Colonic mucosa (tissue), 4 donors: ENCODE results near the gene ARMC6. TPM values are rescaled to one million over a fixed set of nuclear protein-coding genes. Genes with fewer than 3 reads are reported as not detected.
A peak's percentile ranks its signal among the peaks of the same experiment; 100 is the strongest.

Experiments
- DNase-seq: peaks from one replicate; pipeline ENCODE4 v3.0.0-alpha.2; 2020
- H3K27ac ChIP-seq: fragments of 200-600 bp; one replicate; pipeline ENCODE4 v1.8.0; 2021
- H3K27me3 ChIP-seq: fragments of 200-600 bp; one replicate; pipeline ENCODE4 v1.8.0; 2021
- H3K36me3 ChIP-seq: fragments of 200-600 bp; one replicate; pipeline ENCODE4 v1.8.0; 2021
- H3K4me1 ChIP-seq: fragments of 200-600 bp; one replicate; pipeline ENCODE4 v1.8.0; 2021; ENCODE audit warnings: mild to moderate bottlenecking
- H3K4me3 ChIP-seq: fragments of 200-600 bp; one replicate; pipeline ENCODE4 v1.8.0; 2021
- H3K9ac ChIP-seq, 2 donors: one replicate each; pipeline ENCODE4 v1.7.0; 2013; ENCODE audit warnings: control low read depth in 2 of 2, low read depth in 2 of 2, low read length in 2 of 2
- H3K9me3 ChIP-seq: fragments of 200-600 bp; one replicate; pipeline ENCODE4 v1.8.0; 2021
- intact Hi-C: fragments of 100-400 bp; cut with DNase I; formaldehyde crosslinking; loops from one replicate; pipeline ENCODE4 v1.14.1; 2022
- total RNA-seq, 2 donors: library from RNA; stranded (reverse); fragmentation: NEBNext Ultra II Directional in 1 of 2; extraction: Animal tissue kit (Norgen Biotek cat#: 25700) in 1 of 2; gene quantifications; one replicate each; pipeline ENCODE4 v1.2.1, GENCODE V29; 2021
- TF ChIP-seq, protein P1 (sequence below): fragments of 200-600 bp; IDR thresholded peaks from one replicate; pipeline ENCODE4 v1.8.0; 2022; ENCODE audit warnings: antibody characterized with exemption, mild to moderate bottlenecking
- donor health status: healthy.
- donor health status: DM: no; HTN: no; CAD: no.
- donor health status: DM: no; HTN: no; CAD: no.

ARMC6 gene
- total RNA-seq, 2 donors from 2014 or later, result 15.0 to 29.4 TPM

DNA sequence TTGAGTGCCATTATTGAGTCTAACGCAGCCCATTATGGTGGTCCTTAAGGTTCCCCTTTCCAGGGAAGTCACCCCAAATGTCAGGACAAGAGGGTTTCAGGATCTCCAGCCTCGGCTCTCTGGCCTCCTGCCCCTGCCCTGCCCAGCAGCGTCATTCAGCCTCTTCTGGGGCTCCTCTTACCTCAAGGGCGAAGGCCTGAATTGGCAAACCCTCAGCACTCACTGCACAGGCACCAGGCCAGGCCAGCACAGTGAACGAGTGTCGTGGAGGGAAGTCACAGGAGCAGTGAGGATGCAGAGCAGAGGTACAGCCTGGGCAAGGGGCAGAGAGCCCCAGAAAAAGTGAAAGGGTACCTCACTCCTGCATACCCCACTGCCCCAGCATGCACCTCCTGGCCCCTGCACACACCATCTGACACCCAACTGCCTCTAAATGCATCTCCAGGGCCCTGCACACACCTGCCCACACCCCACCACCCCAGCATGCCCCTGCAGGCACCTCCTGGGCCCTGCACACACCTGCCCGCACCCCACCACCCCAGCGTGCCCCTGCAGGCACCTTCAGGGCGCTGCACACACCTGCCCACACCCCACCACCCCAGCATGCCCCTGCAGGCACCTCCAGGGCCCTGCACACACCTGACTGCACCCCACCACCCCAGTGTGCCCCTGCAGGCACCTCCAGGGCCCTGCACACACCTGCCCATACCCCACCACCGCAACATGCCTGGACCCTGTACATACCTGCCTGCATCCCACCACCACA, 50.2 kb downstream of the ARMC6 start:
- Histone ChIP-seq H3K4me1 (no peaks in the 10 kb centered on the region), H3K4me3 (no peak overlapping the region), H3K27me3 (no peaks in the 10 kb centered on the region), H3K36me3 (no peaks in the 10 kb centered on the region), H3K9me3 (no peaks in the 10 kb centered on the region), H3K27ac (no peak overlapping the region), H3K9ac (no peak overlapping the region)
- intact Hi-C loops, result no loop called here
- DNase-seq, result no peak
- TF ChIP-seq, protein P1, sequence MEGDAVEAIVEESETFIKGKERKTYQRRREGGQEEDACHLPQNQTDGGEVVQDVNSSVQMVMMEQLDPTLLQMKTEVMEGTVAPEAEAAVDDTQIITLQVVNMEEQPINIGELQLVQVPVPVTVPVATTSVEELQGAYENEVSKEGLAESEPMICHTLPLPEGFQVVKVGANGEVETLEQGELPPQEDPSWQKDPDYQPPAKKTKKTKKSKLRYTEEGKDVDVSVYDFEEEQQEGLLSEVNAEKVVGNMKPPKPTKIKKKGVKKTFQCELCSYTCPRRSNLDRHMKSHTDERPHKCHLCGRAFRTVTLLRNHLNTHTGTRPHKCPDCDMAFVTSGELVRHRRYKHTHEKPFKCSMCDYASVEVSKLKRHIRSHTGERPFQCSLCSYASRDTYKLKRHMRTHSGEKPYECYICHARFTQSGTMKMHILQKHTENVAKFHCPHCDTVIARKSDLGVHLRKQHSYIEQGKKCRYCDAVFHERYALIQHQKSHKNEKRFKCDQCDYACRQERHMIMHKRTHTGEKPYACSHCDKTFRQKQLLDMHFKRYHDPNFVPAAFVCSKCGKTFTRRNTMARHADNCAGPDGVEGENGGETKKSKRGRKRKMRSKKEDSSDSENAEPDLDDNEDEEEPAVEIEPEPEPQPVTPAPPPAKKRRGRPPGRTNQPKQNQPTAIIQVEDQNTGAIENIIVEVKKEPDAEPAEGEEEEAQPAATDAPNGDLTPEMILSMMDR, result no peak

GRCh38 chr19:19087676-19088075, 54.3 kb downstream of the ARMC6 start:
- DNase-seq, result no peak
- H3K4me3 ChIP-seq, result no peak overlapping the region
- TF ChIP-seq, protein P1, result no peak
- H3K4me1 ChIP-seq, result no peaks in the 10 kb centered on the region
- H3K9ac ChIP-seq, result no peak overlapping the region
- H3K27me3 ChIP-seq, result no peaks in the 10 kb centered on the region
- no peaks in the 10 kb centered on the region for H3K9me3 ChIP-seq
- H3K27ac ChIP-seq, result no peak overlapping the region
- intact Hi-C loops, result no loop called here
- no peaks in the 10 kb centered on the region for H3K36me3 ChIP-seq

GRCh38 chr19:19094513-19094912, 61.1 kb downstream of the ARMC6 start:
- Histone ChIP-seq H3K27ac (no peak overlapping the region), H3K9ac (no peak overlapping the region), H3K4me1 (no peaks in the 10 kb centered on the region), H3K27me3 (no peaks in the 10 kb centered on the region), H3K4me3 (no peak overlapping the region), H3K36me3 (no peaks in the 10 kb centered on the region), H3K9me3 (no peaks in the 10 kb centered on the region)
- DNase-seq, result no peak
- intact Hi-C loops, result no loop called here
- TF ChIP-seq, protein P1, result no peak

- TF ChIP-seq, protein P1, result no peak
- Histone ChIP-seq H3K4me1 (no peaks in the 10 kb centered on the region), H3K27ac (no peak overlapping the region), H3K9me3 (no peaks in the 10 kb centered on the region), H3K4me3 (no peak overlapping the region), H3K27me3 (no peaks in the 10 kb centered on the region), H3K9ac (no peak overlapping the region), H3K36me3 (no peaks in the 10 kb centered on the region)
- no peak for DNase-seq
- intact Hi-C loops, result no loop called here
Measured at GRCh38 chr19:19095691-19096090, 62.3 kb downstream of the ARMC6 start.

DNA sequence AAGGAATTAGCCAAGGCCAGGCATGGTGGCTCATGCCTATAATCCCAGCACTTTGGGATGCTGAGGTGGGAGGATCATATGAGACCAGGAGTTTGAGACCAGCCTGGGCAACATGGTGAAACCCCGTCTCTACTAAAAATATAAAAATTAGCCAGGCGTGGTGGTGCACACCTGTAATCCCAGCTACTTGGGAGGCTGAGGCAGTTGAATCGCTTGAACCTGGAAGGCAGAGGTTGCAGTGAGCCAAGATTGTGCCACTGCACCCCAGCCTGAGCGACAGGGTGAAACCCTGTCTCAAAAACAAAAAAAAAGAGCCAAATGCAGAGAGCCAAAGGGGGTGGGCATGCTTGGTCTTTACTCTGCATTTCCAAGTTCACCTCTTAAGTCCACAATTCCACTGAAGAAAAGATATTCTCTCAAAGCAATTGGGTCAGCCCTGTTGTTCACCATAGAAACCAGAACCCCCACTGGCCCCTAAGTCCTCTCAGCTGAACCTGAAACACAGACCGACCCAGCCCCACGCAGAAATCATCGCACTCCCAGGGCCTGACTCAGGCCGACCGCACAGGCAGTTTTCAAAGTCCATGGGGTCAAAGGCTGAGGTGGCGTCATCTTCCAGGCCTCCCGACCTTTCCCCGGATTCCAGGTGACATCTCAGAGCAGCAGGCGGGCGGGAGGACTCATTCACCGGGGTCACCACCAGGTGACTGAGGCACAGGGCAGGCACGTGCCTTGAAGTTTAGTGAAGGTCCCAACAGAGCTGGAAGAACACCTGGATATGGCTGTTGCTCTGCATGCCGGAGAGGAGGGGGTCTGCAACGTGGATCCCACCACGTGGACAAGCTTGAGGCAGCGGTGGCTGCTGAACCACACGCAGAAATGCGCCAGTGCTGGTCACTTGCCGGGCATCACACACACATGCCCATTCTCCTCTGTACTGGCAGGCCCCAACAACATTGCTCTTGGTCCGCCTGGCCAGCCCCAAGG, 63.5 kb downstream of the ARMC6 start:
- intact Hi-C loops, result no loop called here
- peak; percentile 50 for DNase-seq
- Histone ChIP-seq H3K4me1 (no peaks in the 10 kb centered on the region), H3K27me3 (no peaks in the 10 kb centered on the region), H3K9me3 (no peaks in the 10 kb centered on the region), H3K36me3 (no peaks in the 10 kb centered on the region), H3K4me3 (no peak overlapping the region), H3K9ac (no peak overlapping the region), H3K27ac (no peak overlapping the region)
- TF ChIP-seq, protein P1, result no peak
